ENCODE data around the gene OR6P1. TPM values are rescaled to one million over a fixed set of nuclear protein-coding genes. Genes with fewer than 3 reads are reported as not detected.

OR6P1 gene
- total RNA-seq, 2 donors from 2014 or later = not detected

GRCh38 chr1:158563853-158564252, 6.5 kb downstream of the OR6P1 start:
- no peak overlapping the region for H3K27ac ChIP-seq (ENCODE audit: low read depth, low read length)
- H3K4me3 ChIP-seq (ENCODE audit: low read length) = no peak overlapping the region
- no peaks in the 10 kb centered on the region for H3K4me1 Mint-ChIP-seq
- H3K9me3 ChIP-seq (ENCODE audit: control insufficient read depth, low read length) = no peaks in the 10 kb centered on the region
- no peak for DNase-seq
- H3K27me3 Mint-ChIP-seq (ENCODE audit: insufficient read depth) = peaks cover 2% of the 10 kb centered on the region
- no peaks in the 10 kb centered on the region for H3K27me3 ChIP-seq (ENCODE audit: control insufficient read depth, insufficient read depth, low read length, poor library complexity, severe bottlenecking)
- no peak overlapping the region for H3K4me3 Mint-ChIP-seq
- no peaks in the 10 kb centered on the region for H3K36me3 ChIP-seq (ENCODE audit: control insufficient read depth, insufficient read depth, low read length)
- H3K9ac ChIP-seq (ENCODE audit: extremely low read depth, low read length, poor library complexity, severe bottlenecking) = no peak overlapping the region
- WGBS, 2 experiments (ENCODE audit: insufficient coverage in 1 of 2, insufficient read length in 1 of 2) = 100% methylated on average over 1 of the region's 2 CpGs; no CpG with 5 or more reads in 1 of the 2 experiments
- no peak overlapping the region for H3K27ac Mint-ChIP-seq
- H3K4me1 ChIP-seq (ENCODE audit: control insufficient read depth, insufficient read depth, low read length) = no peaks in the 10 kb centered on the region
- no peaks in the 10 kb centered on the region for H3K9me3 Mint-ChIP-seq
- TF ChIP-seq, protein P1, sequence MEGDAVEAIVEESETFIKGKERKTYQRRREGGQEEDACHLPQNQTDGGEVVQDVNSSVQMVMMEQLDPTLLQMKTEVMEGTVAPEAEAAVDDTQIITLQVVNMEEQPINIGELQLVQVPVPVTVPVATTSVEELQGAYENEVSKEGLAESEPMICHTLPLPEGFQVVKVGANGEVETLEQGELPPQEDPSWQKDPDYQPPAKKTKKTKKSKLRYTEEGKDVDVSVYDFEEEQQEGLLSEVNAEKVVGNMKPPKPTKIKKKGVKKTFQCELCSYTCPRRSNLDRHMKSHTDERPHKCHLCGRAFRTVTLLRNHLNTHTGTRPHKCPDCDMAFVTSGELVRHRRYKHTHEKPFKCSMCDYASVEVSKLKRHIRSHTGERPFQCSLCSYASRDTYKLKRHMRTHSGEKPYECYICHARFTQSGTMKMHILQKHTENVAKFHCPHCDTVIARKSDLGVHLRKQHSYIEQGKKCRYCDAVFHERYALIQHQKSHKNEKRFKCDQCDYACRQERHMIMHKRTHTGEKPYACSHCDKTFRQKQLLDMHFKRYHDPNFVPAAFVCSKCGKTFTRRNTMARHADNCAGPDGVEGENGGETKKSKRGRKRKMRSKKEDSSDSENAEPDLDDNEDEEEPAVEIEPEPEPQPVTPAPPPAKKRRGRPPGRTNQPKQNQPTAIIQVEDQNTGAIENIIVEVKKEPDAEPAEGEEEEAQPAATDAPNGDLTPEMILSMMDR (conservative IDR thresholded peaks at IDR 0.05) = no peak
- no peaks in the 10 kb centered on the region for H3K36me3 Mint-ChIP-seq (ENCODE audit: low read depth)

DNA sequence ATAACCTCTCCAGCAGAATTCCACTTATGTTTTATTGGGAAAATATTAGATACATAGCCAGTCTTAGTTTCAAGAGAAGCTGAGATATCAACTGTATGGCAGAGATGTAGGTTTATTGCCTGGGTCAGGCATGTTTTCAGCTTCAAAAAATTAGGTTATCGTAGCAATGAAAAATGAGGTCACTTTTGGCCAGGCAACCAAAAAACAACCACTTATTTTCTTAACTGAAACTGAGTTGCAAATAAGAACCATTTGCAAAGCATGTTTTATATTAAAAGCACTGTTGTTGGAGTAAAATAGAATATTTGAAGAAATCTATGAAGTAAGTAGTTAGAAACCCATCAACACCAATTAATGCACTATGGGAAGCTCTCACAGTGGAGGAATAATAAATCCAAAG, 10.7 kb downstream of the OR6P1 start:
- TF ChIP-seq, protein P1 (conservative IDR thresholded peaks at IDR 0.05) = no peak
- Histone ChIP-seq H3K4me1 (ENCODE audit: control insufficient read depth, insufficient read depth, low read length) (no peaks in the 10 kb centered on the region), H3K27ac (ENCODE audit: low read depth, low read length) (no peak overlapping the region), H3K27me3 (ENCODE audit: control insufficient read depth, insufficient read depth, low read length, poor library complexity, severe bottlenecking) (no peaks in the 10 kb centered on the region), H3K4me3 (ENCODE audit: low read length) (no peak overlapping the region), H3K9ac (ENCODE audit: extremely low read depth, low read length, poor library complexity, severe bottlenecking) (no peak overlapping the region), H3K36me3 (ENCODE audit: control insufficient read depth, insufficient read depth, low read length) (no peaks in the 10 kb centered on the region), H3K9me3 (ENCODE audit: control insufficient read depth, low read length) (no peaks in the 10 kb centered on the region)
- H3K4me1 Mint-ChIP-seq = no peaks in the 10 kb centered on the region
- H3K9me3 Mint-ChIP-seq = no peaks in the 10 kb centered on the region
- H3K4me3 Mint-ChIP-seq = no peak overlapping the region
- H3K36me3 Mint-ChIP-seq (ENCODE audit: low read depth) = no peaks in the 10 kb centered on the region
- peaks cover 2% of the 10 kb centered on the region for H3K27me3 Mint-ChIP-seq (ENCODE audit: insufficient read depth)
- DNase-seq = no peak
- no peak overlapping the region for H3K27ac Mint-ChIP-seq
- 100% methylated on average over 1 of the region's 1 CpG for WGBS, 2 experiments (ENCODE audit: insufficient coverage in 1 of 2, insufficient read length in 1 of 2)

- Histone ChIP-seq H3K36me3 (ENCODE audit: control insufficient read depth, insufficient read depth, low read length) (no peaks in the 10 kb centered on the region), H3K4me1 (ENCODE audit: control insufficient read depth, insufficient read depth, low read length) (no peaks in the 10 kb centered on the region), H3K27ac (ENCODE audit: low read depth, low read length) (no peak within 1 kb of the TSS), H3K27me3 (ENCODE audit: control insufficient read depth, insufficient read depth, low read length, poor library complexity, severe bottlenecking) (no peaks in the 10 kb centered on the region), H3K4me3 (ENCODE audit: low read length) (no peak within 1 kb of the TSS), H3K9me3 (ENCODE audit: control insufficient read depth, low read length) (no peaks in the 10 kb centered on the region), H3K9ac (ENCODE audit: extremely low read depth, low read length, poor library complexity, severe bottlenecking) (no peak within 1 kb of the TSS)
- Mint-ChIP-seq H3K4me3 (no peak within 1 kb of the TSS), H3K27me3 (ENCODE audit: insufficient read depth) (no peaks in the 10 kb centered on the region), H3K36me3 (ENCODE audit: low read depth) (no peaks in the 10 kb centered on the region), H3K27ac (no peak within 1 kb of the TSS), H3K9me3 (no peaks in the 10 kb centered on the region), H3K4me1 (no peaks in the 10 kb centered on the region)
- WGBS, 2 experiments (ENCODE audit: insufficient coverage in 1 of 2, insufficient read length in 1 of 2) = 94% methylated on average over 3 of the region's 3 CpGs; no CpG with 5 or more reads in 1 of the 2 experiments
- TF ChIP-seq, protein P1 (conservative IDR thresholded peaks at IDR 0.05) = no peak
- DNase-seq = no peak
Measured at GRCh38 chr1:158554352-158554751, 16.0 kb downstream of the OR6P1 start, which contains the start of gene OR6Y1. Gene OR6Y1, minus strand, starts transcription at chr1:158554405. Its CDS starts 6,300 bp downstream, at chr1:158548105.
